Ishikawa (cell line): ENCODE data around the gene PLPP3.
A peak's percentile ranks its signal among the peaks of the same experiment; 100 is the strongest.

Source experiments
- CEBPB ChIP-seq: IDR thresholded peaks from 2 replicates; pipeline ENCODE4 v1.6.1; 2012
- CREB1 ChIP-seq: IDR thresholded peaks from 2 replicates; pipeline ENCODE4 v1.6.1; 2012; ENCODE audit warnings: low read depth
- EGR1 ChIP-seq: IDR thresholded peaks from 2 replicates; pipeline ENCODE4 v1.6.1; 2012
- EP300 ChIP-seq: IDR thresholded peaks from 2 replicates; pipeline ENCODE4 v1.6.1; 2012; ENCODE audit warnings: borderline replicate concordance
- FOXM1 ChIP-seq: IDR thresholded peaks from 2 replicates; pipeline ENCODE4 v1.6.1; 2012; ENCODE audit warnings: low read depth, borderline replicate concordance
- MAX ChIP-seq: IDR thresholded peaks from 2 replicates; pipeline ENCODE4 v1.6.1; 2012
- NFIC ChIP-seq: IDR thresholded peaks from 2 replicates; pipeline ENCODE4 v1.6.1; 2012
- RAD21 ChIP-seq: IDR thresholded peaks from 2 replicates; pipeline ENCODE4 v1.6.1; 2012; ENCODE audit warnings: low read depth
- REST ChIP-seq: IDR thresholded peaks from 2 replicates; pipeline ENCODE4 v1.6.1; 2012; ENCODE audit warnings: low read depth, mild to moderate bottlenecking
- TAF1 ChIP-seq: IDR thresholded peaks from 2 replicates; pipeline ENCODE4 v1.6.1; 2012; ENCODE audit warnings: low read depth, mild to moderate bottlenecking
- TCF12 ChIP-seq: IDR thresholded peaks from 2 replicates; pipeline ENCODE4 v1.6.1; 2012; ENCODE audit warnings: low read depth
- TEAD4 ChIP-seq: IDR thresholded peaks from 2 replicates; pipeline ENCODE4 v1.6.1; 2012
- USF1 ChIP-seq: IDR thresholded peaks from 2 replicates; pipeline ENCODE4 v1.6.1; 2012
- YY1 ChIP-seq: IDR thresholded peaks from 2 replicates; pipeline ENCODE4 v1.6.1; 2012; ENCODE audit warnings: low read depth
- ZBTB7A ChIP-seq: IDR thresholded peaks from 2 replicates; pipeline ENCODE4 v1.6.1; 2012; ENCODE audit warnings: low read depth

The PLPP3 gene

GRCh38 chr1:56520016-56520601, 59.3 kb downstream of the PLPP3 start:
- no peak for TF ChIP-seq CREB1
- no peak for TF ChIP-seq YY1
- TF ChIP-seq USF1: no peak
- TF ChIP-seq ZBTB7A: no peak
- no peak for TF ChIP-seq EGR1
- TF ChIP-seq RAD21: no peak
- TF ChIP-seq MAX: no peak
- no peak for TF ChIP-seq CEBPB
- TF ChIP-seq TCF12: no peak

GRCh38 chr1:56517404-56518130, 61.8 kb downstream of the PLPP3 start:
- TF ChIP-seq REST (no peak), YY1 (no peak), CEBPB (no peak), EGR1 (no peak), CREB1 (no peak), USF1 (no peak), FOXM1 (no peak), NFIC (no peak), TAF1 (no peak), EP300 (no peak), ZBTB7A (no peak), MAX (no peak), RAD21 (no peak)

- TF ChIP-seq FOXM1 (no peak), TCF12 (peak; percentile 50; the same call in 1 of the 2 replicates), EP300 (peak; percentile 45; the same call in 1 of the 2 replicates), ZBTB7A (no peak), REST (peak; percentile 36; the same call in 1 of the 2 replicates), TEAD4 (peak; percentile 41)
These were observed 62.7 kb downstream of the PLPP3 start for GRCh38 chr1:56516539-56517252.

GRCh38 chr1:56515898-56516538, 63.3 kb downstream of the PLPP3 start:
- TF ChIP-seq EP300: no peak
- no peak for TF ChIP-seq USF1
- no peak for TF ChIP-seq REST
- TF ChIP-seq TAF1: no peak
- no peak for TF ChIP-seq ZBTB7A
- no peak for TF ChIP-seq EGR1
- TF ChIP-seq RAD21: no peak
- TF ChIP-seq TEAD4: no peak
- TF ChIP-seq NFIC: no peak
- TF ChIP-seq CREB1: no peak
- no peak for TF ChIP-seq TCF12
